GM19455 (cell line): ENCODE data around the gene XKR8.
"Not testable (repeated sequence)": the region's sequence is repeated elsewhere in the genome, so short reads cannot be mapped to it uniquely, and the experiment has no call there.

ENCODE experiments used
- ATAC-seq: cut with Tn5 transposase; IDR thresholded peaks from one replicate; pipeline ENCODE4 v1.9.1; 2021; ENCODE audit not compliant: unreplicated experiment

Gene XKR8

DNA sequence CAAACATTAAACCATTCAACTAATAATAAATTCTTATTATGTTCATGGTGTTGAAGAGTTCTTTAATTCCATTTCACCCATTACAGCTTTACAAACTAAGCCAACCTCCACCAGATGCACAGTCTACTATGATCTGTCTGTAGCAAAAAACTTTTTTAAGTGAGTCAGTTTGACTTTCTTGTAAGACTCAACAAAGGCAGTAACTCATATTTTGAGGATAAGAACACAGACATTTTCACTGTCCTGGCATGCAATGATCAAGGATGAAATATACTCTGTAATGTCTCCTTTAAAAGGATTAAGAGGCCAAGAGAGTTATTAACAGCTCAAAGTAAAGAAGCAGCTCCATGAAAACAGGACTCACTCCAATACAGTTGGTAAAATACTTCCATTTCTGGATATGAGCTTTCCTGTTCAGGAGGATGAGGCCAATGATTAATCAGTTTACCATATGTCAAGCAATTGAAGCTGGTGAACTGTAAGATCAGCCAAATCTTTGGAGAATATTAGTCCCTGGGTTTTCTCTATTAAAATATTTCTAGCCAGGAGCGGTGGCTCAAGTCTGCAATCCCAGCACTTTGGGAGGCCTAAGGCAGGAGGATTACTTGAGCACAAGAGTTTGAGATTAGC lies 20.6 kb downstream of the XKR8 start:
- no peak for ATAC-seq

- no peak for ATAC-seq
Measured at GRCh38 chr1:27981145-27981544, 21.4 kb downstream of the XKR8 start.

GRCh38 chr1:27990920-27991537 lies 31.3 kb downstream of the XKR8 start:
- no peak for ATAC-seq

DNA sequence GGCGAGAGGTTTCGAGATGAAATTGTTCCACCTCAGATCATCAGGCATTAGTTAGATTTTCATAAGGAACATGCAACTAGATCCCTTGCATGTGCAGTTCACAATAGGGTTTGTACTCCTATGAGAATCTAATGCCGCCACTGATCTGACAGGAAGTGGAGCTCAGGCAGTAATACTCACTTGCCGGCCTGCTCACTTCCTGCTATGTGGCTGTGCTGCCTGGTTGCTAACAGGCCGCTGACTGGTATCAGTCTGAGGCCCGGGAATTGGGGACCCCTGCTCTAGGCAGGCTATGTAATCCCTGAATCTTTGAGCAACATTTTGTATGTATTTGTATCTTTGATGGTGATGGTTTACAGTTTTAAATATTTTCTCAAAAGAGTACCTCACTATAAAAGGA lies 32.5 kb downstream of the XKR8 start:
- ATAC-seq: no peak

DNA sequence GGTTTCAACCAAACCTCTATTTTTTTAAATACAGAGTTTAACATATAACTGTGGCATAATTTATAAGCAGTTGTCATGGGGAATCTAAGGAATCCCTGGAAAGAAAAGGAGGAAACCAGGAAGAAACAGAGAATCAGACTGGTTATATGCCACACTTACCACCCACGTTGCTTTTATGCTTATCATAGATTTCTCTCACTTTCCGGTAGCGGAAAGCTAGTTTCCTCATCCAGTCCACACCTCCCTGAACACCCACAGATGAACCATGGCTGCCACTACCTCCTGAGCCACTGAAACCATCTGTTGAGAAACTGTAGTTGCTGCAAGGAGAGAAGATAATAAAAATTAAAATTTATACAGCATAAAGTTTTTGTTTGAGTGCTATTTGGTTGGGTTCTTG lies 33.5 kb downstream of the XKR8 start:
- ATAC-seq: no peak

GRCh38 chr1:27994060-27994459 lies 34.3 kb downstream of the XKR8 start:
- no peak for ATAC-seq

- ATAC-seq: not testable (repeated sequence)
Measured at GRCh38 chr1:27994526-27994925, 34.8 kb downstream of the XKR8 start.

- no peak for ATAC-seq
Measured at GRCh38 chr1:27999055-27999454, 39.3 kb downstream of the XKR8 start.

DNA sequence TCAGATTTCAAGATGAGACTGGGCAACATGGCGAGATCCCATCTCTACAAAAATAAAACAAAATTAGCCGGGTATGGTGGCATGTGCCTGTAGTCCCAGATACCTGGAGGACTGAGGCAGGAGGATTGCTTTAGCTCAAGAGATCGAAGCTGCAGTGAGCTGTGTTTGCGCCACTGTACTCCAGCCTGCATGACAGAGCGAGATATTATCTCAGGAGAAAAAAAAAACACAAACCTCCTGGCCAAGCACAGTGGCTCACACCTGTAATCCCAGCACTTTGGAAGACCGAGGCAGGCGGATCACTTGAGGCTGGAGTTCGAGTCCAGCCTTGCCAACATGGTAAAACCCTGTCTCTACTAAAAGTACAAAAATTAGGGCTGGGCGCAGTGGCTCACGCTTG lies 42.8 kb downstream of the XKR8 start:
- no peak for ATAC-seq

DNA sequence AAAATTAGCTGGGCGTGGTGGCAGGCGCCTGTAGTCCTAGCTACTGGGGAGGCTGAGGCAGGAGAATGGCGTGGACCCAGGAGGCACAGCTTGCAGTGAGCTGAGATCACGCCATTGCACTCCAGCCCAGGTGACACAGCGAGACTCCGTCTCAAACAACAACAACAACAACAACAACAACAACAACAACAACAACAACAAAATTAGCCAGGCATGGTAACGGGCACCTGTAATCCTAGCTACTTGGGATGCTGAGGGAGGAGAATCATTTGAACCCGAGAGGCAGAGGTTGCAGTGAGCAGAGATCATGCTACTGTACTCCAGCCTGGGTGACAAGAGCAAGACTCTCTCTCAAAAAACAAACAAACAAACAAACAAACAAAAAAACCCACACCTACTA lies 43.3 kb downstream of the XKR8 start:
- not testable (repeated sequence) for ATAC-seq

DNA sequence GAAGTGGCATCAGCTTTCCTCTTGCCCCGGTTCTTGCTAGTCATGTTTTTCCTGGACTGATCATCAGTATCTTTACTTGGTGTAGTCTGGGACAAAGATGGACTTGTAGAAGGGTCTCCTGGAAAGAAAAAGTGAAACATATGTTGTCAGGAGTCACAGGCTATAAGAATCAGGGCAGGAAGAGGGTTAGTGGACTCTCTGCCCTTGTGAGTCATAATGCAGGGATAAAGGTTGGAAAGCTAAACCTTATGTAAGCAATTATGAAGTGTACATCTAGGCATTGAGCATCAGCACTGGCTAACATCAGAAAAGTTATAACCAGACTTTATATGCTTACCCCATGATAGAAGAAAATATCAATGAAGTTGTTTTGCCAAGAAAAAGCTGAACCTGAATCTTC lies 51.2 kb downstream of the XKR8 start:
- ATAC-seq: no peak
